IMR-90 (cell line): ENCODE data around the gene GAPDH.

Source experiments
- BHLHE40 ChIP-seq: fragments of 150-350 bp; IDR thresholded peaks from 2 replicates; pipeline ENCODE4 v1.6.1; 2016; ENCODE audit warnings: mild to moderate bottlenecking, low read depth, low read length
- CEBPB ChIP-seq: IDR thresholded peaks from 2 replicates; pipeline ENCODE4 v1.6.1; 2012; ENCODE audit warnings: low read depth, low read length, improper control_type of control experiment
- TF ChIP-seq, protein P1 (sequence below): fragments of 150-350 bp; IDR thresholded peaks from 2 replicates; pipeline ENCODE4 v1.6.1; 2017; ENCODE audit warnings: mild to moderate bottlenecking, antibody characterized with exemption, low read length, low read depth

DNA sequence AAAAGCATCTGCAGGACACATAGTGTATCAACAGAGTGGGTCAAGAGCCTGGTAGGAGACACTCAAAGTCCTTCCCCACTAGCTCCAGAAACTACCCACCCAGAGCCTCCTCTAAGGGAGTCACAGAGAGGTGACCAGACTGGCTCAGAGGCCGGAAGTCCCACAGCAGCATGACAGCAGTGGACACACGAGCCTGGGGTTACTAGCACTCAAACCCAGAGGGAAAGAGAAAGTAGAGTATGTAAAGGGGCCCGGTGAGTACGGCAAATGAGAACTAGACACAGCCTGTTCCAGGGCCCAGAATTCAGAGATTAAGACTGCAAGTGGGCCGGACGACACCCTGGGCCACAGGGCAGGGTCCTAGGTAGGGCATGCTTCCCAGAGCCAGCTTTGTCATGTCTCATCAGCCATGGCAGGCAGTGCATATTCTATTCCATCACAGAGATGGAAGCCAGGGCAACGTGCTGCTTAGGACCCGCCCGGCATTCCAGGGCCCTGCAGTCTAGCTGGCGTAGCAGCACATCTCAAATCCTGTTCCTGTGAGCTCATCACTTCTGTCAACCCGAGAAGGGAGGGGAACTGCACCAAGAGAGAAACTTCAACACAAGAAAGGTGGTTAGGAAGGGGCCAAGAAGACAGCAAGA lies 17.3 kb downstream of the GAPDH start:
- TF ChIP-seq CEBPB (no peak), BHLHE40 (peak; percentile 44; the same call in 1 of the 2 replicates)
- TF ChIP-seq, protein P1, sequence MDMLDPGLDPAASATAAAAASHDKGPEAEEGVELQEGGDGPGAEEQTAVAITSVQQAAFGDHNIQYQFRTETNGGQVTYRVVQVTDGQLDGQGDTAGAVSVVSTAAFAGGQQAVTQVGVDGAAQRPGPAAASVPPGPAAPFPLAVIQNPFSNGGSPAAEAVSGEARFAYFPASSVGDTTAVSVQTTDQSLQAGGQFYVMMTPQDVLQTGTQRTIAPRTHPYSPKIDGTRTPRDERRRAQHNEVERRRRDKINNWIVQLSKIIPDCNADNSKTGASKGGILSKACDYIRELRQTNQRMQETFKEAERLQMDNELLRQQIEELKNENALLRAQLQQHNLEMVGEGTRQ = no peak
